ENCODE data around the gene SMOC1.

- TF ChIP-seq EZH2 (IDR thresholded peaks at IDR 0.05; ENCODE audit: insufficient read depth, poor library complexity, severe bottlenecking), result no peak
- no peak for TF ChIP-seq EZH2phosphoT487 (IDR thresholded peaks at IDR 0.05; ENCODE audit: insufficient read depth, low read depth)
These were observed 100.7 kb downstream of the SMOC1 start for GRCh38 chr14:69979882-69980281.

Measured in GM23248 (cell line).